GM23248 (cell line): Measurements from ENCODE around the gene PRTN3. TPM values are rescaled to one million over a fixed set of nuclear protein-coding genes. Genes with fewer than 3 reads are reported as not detected.

Experiments used
- DNase-seq: peaks from one replicate; pipeline ENCODE4 v3.0.0-alpha.2; 2015
- H2AFZ ChIP-seq: fragments of 200-600 bp; sonication (generic); 2 replicates; pipeline ENCODE4 v1.6.1; 2016; ENCODE audit warnings: antibody characterized with exemption
- H3F3A ChIP-seq: fragments of 200-600 bp; sonication (generic); 2 replicates; pipeline ENCODE4 v1.6.1; 2016; ENCODE audit warnings: mild to moderate bottlenecking, antibody characterized with exemption, mixed run types; ENCODE audit not compliant: insufficient read depth
- H3K27ac ChIP-seq: fragments of 200-600 bp; sonication (generic); 2 replicates; pipeline ENCODE4 v1.5.1; 2016; ENCODE audit warnings: mild to moderate bottlenecking
- H3K27me3 ChIP-seq: fragments of 200-600 bp; sonication (generic); replicated peaks from 2 replicates; pipeline ENCODE4 v1.6.1; 2016; ENCODE audit warnings: mild to moderate bottlenecking; ENCODE audit not compliant: insufficient read depth
- H3K36me3 ChIP-seq: fragments of 200-600 bp; sonication (generic); 2 replicates; pipeline ENCODE4 v1.6.1; 2016; ENCODE audit warnings: low read depth, mild to moderate bottlenecking
- H3K4me1 ChIP-seq: fragments of 200-600 bp; sonication (generic); 2 replicates; pipeline ENCODE4 v1.6.1; 2016; ENCODE audit warnings: mild to moderate bottlenecking; ENCODE audit not compliant: insufficient read depth
- H3K4me2 ChIP-seq: fragments of 200-600 bp; sonication (generic); one replicate; pipeline ENCODE4 v1.6.1; 2016; ENCODE audit warnings: mild to moderate bottlenecking; ENCODE audit not compliant: unreplicated experiment
- H3K4me3 ChIP-seq: fragments of 200-600 bp; sonication (generic); 2 replicates; pipeline ENCODE4 v1.5.1; 2016; ENCODE audit warnings: mild to moderate bottlenecking
- H3K79me2 ChIP-seq: fragments of 200-600 bp; sonication (generic); 2 replicates; pipeline ENCODE4 v1.6.1; 2016; ENCODE audit warnings: mild to moderate bottlenecking; ENCODE audit not compliant: insufficient read depth
- H3K9ac ChIP-seq: fragments of 200-600 bp; sonication (generic); 2 replicates; pipeline ENCODE4 v1.6.1; 2016; ENCODE audit warnings: mild to moderate bottlenecking
- H3K9me2 ChIP-seq: fragments of 200-600 bp; sonication (generic); 2 replicates; pipeline ENCODE4 v1.6.1; 2016; ENCODE audit warnings: mixed run types, mild to moderate bottlenecking, moderate library complexity; ENCODE audit not compliant: insufficient read depth
- H3K9me3 ChIP-seq: fragments of 200-600 bp; sonication (generic); one replicate; pipeline ENCODE4 v1.6.1; 2017; ENCODE audit warnings: low read depth
- H4K20me1 ChIP-seq: fragments of 200-600 bp; sonication (generic); 2 replicates; pipeline ENCODE4 v1.6.0; 2016; ENCODE audit not compliant: insufficient read depth
- EZH2 ChIP-seq: fragments of 200-600 bp; sonication (generic); IDR thresholded peaks from 2 replicates; pipeline ENCODE4 v1.6.1; 2018; ENCODE audit warnings: antibody characterized with exemption, mild to moderate bottlenecking; ENCODE audit not compliant: insufficient read depth, poor library complexity, severe bottlenecking
- EZH2phosphoT487 ChIP-seq: fragments of 200-600 bp; sonication (generic); IDR thresholded peaks from 2 replicates; pipeline ENCODE4 v1.6.1; 2018; ENCODE audit warnings: antibody characterized with exemption, moderate library complexity, mild to moderate bottlenecking, low read depth; ENCODE audit not compliant: insufficient read depth
- WGBS, 2 experiments: methylation state at CpG; one replicate each; pipeline ENCODE4 v1.1.6; 2015 to 2017; ENCODE audit warnings: low lambda C conversion rate in 2 of 2, low coverage in 1 of 2; ENCODE audit errors: missing lambda C conversion rate in 2 of 2; 5-methylcytosine and 5-hydroxymethylcytosine counted together
- in situ Hi-C: fragments of 300-500 bp; cut with MboI; formaldehyde crosslinking; loops from 2 replicates; pipeline ENCODE4 v1.15.0; 2020
- polyA plus RNA-seq: library from polyadenylated mRNA; unstranded; fragments of >200 nt; fragmentation: Nextera tagmentation; extraction: Ambion mirVana; gene quantifications from 2 replicates; pipeline ENCODE4 v1.2.1, GENCODE V29; 2016
- total RNA-seq: library from RNA; depleted of rRNA; stranded (reverse); fragments of >200 nt; shearing (Covaris generic); gene quantifications from 2 replicates; pipeline ENCODE4 v1.2.3, GENCODE V29; 2014

Gene PRTN3
- total and polyA plus RNA-seq, 2 experiments from 2014 or later = not detected

GRCh38 chr19:805600-806550 lies 34.9 kb upstream of the PRTN3 start:
- Histone ChIP-seq H3K9ac (no peak overlapping the region), H2AFZ (no peak overlapping the region), H3K27me3 (no peaks in the 10 kb centered on the region), H3K27ac (no peak overlapping the region), H3K4me1 (peaks cover 14% of the 10 kb centered on the region), H3K4me3 (no peak overlapping the region), H3K4me2 (no peak overlapping the region), H3K9me2 (no peaks in the 10 kb centered on the region), H3F3A (peaks cover 16% of the 10 kb centered on the region), H3K9me3 (no peaks in the 10 kb centered on the region), H3K79me2 (peaks cover 100% of the 10 kb centered on the region), H4K20me1 (peaks cover 12% of the 10 kb centered on the region), H3K36me3 (peaks cover 48% of the 10 kb centered on the region)
- TF ChIP-seq EZH2phosphoT487 = no peak
- 93 to 94% methylated on average over 46 to 90 of the region's 93 CpGs for WGBS, 2 experiments
- no peak for DNase-seq
- in situ Hi-C loops = no loop called here

- no peaks in the 10 kb centered on the region for H3K27me3 ChIP-seq
- H2AFZ ChIP-seq = no peak overlapping the region
- H3K4me3 ChIP-seq = no peak overlapping the region
- no peak overlapping the region for H3K4me2 ChIP-seq
- no peak overlapping the region for H3K9ac ChIP-seq
- peaks cover 22% of the 10 kb centered on the region for H3F3A ChIP-seq
- H3K4me1 ChIP-seq = peaks cover 3% of the 10 kb centered on the region
- H4K20me1 ChIP-seq = peaks cover 5% of the 10 kb centered on the region
- no peak overlapping the region for H3K27ac ChIP-seq
- no peaks in the 10 kb centered on the region for H3K9me2 ChIP-seq
- 90 to 91% methylated on average over 32 to 34 of the region's 34 CpGs for WGBS, 2 experiments
- H3K9me3 ChIP-seq = no peaks in the 10 kb centered on the region
- in situ Hi-C loops = no loop called here
- H3K79me2 ChIP-seq = peaks cover 95% of the 10 kb centered on the region
- peaks cover 58% of the 10 kb centered on the region for H3K36me3 ChIP-seq
- DNase-seq = no peak
- no peak for TF ChIP-seq EZH2
- TF ChIP-seq EZH2phosphoT487 = no peak
Measured at GRCh38 chr19:806815-807421, 33.9 kb upstream of the PRTN3 start.

- no peak for TF ChIP-seq EZH2phosphoT487
- TF ChIP-seq EZH2 = no peak
- 92% methylated on average over 44 of the region's 44 CpGs for WGBS, 2 experiments
- H3K36me3 ChIP-seq = peaks cover 61% of the 10 kb centered on the region
- DNase-seq = no peak
- H3K4me2 ChIP-seq = no peak overlapping the region
- no peaks in the 10 kb centered on the region for H3K4me1 ChIP-seq
- no peak overlapping the region for H3K4me3 ChIP-seq
- no peak overlapping the region for H3K9ac ChIP-seq
- H2AFZ ChIP-seq = no peak overlapping the region
- peaks cover 22% of the 10 kb centered on the region for H3F3A ChIP-seq
- in situ Hi-C loops = no loop called here
- H4K20me1 ChIP-seq = peaks cover 3% of the 10 kb centered on the region; the same call in 1 of the 2 replicates
- peaks cover 89% of the 10 kb centered on the region for H3K79me2 ChIP-seq
- H3K27me3 ChIP-seq = no peaks in the 10 kb centered on the region
- no peak overlapping the region for H3K27ac ChIP-seq
- H3K9me3 ChIP-seq = no peaks in the 10 kb centered on the region
- H3K9me2 ChIP-seq = no peaks in the 10 kb centered on the region
Measured at GRCh38 chr19:807627-808422, 33.0 kb upstream of the PRTN3 start.

DNA sequence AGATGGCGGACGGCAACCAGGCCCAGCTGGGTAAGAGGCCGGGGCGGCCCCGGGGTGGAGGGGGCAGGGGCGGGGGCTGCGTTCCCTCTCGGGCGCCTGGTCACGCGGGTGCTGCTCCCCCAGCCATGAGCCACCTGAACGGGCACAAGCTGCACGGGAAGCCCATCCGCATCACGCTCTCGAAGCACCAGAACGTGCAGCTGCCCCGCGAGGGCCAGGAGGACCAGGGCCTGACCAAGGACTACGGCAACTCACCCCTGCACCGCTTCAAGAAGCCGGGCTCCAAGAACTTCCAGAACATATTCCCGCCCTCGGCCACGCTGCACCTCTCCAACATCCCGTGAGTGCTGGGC lies 32.4 kb upstream of the PRTN3 start:
- DNase-seq = no peak
- Histone ChIP-seq H2AFZ (no peak overlapping the region), H3K4me1 (no peaks in the 10 kb centered on the region), H4K20me1 (peaks cover 3% of the 10 kb centered on the region; the same call in 1 of the 2 replicates), H3K4me2 (no peak overlapping the region), H3K36me3 (peaks cover 61% of the 10 kb centered on the region), H3K9me3 (no peaks in the 10 kb centered on the region), H3F3A (peaks cover 22% of the 10 kb centered on the region), H3K27me3 (no peaks in the 10 kb centered on the region), H3K27ac (no peak overlapping the region), H3K4me3 (no peak overlapping the region), H3K79me2 (peaks cover 84% of the 10 kb centered on the region), H3K9ac (no peak overlapping the region), H3K9me2 (no peaks in the 10 kb centered on the region)
- WGBS, 2 experiments = 95% methylated on average over 19 to 26 of the region's 26 CpGs
- TF ChIP-seq EZH2 = no peak
- no peak for TF ChIP-seq EZH2phosphoT487
- in situ Hi-C loops = no loop called here
